HG02571 (cell line): ENCODE measurements around the gene TNS3.

Experiments
- ATAC-seq: cut with Tn5 transposase; IDR thresholded peaks from one replicate; pipeline ENCODE4 v1.9.1; 2021; ENCODE audit warnings: mild to moderate bottlenecking, moderate library complexity; ENCODE audit not compliant: unreplicated experiment

TNS3 gene

DNA sequence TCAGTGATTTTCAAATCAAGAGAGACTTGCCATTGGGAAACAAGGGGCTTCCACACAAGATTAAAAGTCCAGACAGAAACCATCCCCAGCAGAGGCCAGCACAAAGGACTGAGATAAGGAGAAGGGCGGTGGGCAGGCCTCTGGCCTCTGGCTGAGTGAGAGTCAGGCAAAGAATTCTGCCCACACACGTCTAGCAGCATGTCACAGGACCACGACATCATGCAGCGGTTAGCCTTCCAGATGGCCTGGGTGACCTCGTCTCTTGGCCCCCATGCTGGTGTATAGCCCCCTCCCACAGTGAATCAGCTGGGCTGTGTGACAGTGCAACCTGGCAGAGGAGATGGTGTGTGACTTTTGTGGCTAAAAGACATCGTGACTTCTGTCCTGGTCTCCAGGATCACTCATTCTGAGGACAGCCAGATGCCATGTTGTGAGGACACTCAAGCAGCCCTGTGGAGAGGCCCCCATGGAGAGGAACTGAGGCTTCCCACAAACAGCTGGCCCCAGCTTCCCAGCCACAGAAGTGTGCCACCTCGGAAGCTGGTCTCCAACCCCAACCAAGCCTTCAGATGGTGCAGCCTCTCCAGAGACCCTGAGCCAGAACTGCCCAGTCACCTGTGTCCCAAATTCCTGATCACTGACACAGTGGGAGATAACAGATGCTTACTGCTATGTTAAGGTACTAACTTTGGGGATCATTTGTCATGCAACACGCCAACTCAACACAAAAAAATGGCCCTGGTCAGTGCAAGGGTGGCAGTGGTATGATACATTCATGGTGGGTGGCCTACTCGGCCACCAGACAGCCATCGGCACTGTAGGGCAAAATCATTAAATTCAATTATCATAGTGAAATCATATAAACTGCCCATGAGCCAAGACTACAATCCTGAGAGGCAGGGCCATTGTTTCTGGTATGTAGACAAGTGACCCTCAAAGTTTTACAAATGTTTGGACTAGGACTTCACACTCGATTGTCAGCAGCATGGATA lies 73.2 kb downstream of the TNS3 start:
- ATAC-seq: no peak

DNA sequence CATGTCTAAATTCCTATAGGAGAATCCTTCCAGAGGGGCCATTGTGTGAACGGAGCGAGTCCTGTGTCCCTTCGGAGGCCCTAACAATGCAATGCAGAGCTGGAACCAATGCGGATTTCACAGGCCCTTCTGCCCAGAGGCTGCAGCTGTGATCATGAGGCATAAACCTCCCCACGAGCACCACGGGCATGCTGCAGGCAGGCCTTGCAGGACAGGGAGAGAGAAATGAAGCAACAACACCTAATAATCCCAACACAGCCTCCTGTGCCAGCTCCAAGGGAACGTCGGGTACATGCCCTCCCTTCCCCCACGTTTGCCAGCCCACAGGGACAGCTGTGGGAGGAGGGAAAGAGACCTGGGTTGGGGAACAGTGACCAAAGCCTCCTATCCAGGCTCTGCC lies 74.4 kb downstream of the TNS3 start:
- ATAC-seq: no peak

DNA sequence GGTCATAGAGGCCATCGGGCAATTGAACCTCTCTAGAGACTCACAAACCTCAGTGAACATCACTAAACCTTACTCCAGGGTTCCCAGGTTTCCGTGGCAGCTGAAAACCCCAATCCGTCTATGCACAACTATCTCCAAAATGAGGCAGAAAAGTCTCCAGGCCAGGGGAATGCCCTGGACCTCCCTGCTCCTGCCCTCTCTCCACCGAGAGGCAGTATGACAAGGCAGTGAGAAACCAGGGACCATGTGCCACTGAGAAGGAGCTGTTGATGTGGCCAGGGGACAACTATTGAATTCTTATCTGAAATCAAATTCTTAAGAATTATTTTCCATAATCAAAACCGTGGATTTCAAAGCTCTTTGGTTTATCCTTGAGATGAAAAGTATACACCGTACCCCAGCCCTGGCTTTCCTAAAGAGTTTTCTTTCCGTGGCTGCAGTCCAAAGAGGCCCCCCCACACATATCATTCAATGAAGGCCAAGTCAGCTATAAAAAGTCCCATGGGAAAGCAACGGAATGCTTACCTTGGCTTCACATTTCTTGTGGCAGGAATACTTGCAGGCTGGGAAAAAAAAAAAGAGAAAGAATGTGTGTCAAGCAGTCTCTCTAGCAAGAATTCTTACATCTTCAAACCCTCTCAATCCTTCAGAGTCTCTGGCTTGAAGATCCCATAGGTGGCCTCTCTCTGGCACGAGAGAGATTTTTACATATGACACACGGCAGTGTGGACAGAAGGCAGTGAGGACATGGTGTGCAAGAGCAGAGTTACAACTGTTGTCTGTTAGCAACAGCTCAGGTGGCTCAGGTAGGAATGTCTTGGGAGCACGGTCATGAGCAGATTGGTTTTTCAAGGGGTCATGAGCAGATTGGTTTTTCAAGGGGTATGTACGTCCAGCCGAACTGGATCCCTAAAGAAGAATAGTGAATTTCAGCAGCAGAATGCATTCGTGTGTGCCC lies 75.2 kb downstream of the TNS3 start:
- no peak for ATAC-seq

DNA sequence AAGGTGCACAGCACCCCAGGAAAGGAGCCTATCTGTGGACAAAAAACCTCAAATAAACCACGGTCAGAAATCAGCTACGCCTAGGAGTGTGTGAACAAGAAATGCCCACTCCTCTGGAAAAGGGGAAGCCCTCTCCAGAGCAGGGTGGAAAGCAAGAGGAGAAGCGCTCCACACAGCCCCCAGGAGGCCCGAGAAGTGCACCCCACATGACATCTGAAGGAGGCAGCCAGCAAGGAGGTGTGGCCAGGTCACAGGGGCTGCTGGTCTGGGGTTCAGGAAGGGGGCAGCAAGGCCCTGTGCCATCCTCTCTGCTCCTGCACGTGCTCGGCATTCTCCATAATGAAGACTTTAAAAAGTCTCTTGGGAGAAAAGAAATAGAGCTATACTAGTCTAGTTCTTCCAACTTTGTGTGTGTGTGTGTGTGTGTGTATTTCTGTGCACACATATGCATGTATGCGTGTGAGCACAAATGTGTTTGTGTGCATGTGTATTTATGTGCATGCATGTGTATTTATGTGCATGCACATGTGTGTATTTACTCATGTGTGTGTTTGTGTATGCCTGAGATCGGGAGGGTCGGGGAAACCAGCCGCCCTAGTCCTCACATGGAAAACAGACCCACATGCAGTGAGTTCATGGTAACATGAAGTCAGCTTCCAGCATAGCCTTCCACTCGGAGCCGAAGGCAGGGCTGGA lies 76.5 kb downstream of the TNS3 start:
- ATAC-seq: no peak

DNA sequence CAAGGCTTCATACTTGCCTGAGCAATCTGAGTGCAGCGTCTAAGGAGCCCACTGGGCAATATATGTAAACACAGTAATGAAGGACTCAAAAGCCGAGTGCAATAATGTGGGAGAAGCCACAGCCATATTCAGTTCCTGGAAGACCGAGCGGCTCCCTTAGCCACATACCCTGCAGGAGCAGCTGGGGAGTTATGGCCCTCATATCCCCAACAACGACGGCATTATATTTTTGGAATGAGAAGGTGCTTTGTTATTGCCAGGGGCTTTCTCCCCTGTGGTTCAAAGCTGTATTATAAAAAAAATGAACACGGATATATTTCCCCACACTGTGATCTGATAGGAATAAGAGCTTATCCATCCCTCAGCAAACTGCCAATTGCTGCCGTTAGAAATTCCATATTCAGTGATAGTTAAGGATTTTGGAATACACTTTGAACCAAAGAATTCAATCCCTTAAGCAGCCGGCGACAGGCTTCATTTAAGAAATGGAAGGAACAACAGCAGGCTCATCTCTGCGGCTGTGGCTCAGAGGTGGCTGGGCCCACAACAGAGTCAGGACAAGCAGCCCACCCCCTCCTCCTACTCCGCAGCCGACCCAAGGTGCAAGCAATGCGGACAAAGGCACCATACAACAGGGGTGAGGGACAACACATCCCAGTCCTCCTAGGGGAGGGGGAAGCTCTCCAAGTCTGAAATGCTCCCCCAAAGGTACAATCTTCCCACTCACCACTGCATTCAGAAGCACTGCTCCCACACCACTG lies 77.2 kb downstream of the TNS3 start:
- ATAC-seq: no peak

DNA sequence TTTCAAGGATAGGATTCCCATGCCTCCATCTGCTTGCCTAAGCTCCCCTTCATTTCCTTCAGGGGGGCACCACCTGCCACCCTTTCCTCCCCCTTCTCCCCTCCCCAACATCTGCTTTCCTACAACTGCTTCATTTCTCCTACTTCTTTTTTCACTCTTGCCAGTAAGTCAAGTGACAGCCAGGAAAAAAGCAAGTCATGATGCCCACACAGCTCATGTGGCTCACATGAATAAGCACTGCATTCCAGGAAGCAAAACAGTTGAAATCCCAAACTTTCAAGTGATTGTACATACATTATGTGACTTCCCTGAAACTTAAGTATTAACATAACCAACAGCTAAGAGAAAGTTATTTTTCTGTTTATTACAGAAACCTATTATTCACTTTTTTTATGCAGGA lies 78.6 kb downstream of the TNS3 start:
- ATAC-seq: no peak

DNA sequence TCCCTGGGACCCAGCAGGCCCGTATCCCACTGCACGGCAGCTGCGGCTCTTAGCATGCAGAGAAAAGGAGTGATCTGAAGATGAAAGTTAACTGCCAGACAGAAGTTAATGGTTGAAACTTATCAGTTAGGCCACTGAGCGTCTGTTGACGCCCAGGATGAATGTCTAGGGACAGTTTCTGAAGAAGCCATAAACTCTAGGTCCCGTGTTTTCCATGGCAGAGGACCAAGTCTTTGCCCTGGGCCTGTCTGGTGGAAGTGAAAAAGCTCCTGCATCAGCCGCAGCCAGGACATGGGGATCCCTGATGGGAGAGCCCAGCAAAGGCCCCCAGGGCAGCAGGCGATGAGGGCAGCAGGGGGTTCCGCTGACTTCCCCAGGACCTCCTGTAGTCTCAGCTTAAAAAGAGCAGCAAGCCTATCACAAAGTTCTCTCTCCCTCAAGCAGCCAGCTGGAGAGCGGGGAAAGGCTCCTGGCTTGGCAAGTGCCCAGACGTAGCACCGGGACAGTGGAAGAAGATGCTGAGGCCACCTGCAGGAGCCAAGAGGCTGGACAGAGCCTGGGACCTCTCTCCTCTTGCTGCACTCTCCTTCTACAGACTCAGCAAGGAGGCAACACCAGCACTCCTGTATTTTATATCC lies 79.6 kb downstream of the TNS3 start:
- no peak for ATAC-seq

DNA sequence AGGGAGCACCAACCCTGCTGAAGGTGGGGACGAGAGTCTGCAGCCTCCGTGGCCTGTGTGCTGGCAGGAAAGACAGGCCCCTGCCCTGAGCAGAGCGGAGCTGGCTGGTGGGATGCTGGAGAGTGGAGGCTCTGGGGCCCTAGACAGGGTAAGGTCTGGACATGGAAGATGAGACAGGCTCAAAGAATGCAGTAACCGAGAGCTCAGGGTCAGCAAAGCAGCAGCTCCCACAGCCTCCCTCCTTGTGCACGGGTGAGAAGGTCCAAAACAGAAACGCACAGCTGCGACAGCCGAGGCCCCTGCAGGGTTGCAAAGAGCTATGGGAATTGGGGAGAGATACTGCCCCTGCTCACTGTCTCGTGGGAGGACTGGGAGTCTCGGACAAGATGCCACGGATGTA lies 80.5 kb downstream of the TNS3 start:
- no peak for ATAC-seq

DNA sequence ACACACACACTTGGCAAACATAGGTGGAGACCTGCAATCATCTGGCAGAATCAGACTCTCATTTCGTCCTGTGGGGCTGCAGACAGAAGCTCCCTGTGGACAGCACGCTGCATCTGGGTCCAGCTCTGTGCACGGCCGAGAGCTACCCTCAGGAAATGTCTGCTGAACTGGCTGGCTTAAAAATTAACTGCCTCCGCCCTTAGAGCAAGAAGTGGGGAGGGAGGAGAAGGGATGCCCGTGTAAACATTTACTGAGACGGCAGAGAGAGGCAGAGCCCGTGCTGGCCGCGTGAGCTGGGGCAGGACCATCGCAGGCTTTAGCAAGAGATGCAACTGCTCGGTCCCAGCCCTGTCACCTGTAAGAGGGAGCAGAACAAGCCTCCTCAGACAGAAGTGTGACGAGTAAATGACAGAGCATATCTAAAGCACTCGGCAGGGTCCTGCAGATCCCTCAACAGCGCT lies 81.8 kb downstream of the TNS3 start:
- ATAC-seq: no peak

DNA sequence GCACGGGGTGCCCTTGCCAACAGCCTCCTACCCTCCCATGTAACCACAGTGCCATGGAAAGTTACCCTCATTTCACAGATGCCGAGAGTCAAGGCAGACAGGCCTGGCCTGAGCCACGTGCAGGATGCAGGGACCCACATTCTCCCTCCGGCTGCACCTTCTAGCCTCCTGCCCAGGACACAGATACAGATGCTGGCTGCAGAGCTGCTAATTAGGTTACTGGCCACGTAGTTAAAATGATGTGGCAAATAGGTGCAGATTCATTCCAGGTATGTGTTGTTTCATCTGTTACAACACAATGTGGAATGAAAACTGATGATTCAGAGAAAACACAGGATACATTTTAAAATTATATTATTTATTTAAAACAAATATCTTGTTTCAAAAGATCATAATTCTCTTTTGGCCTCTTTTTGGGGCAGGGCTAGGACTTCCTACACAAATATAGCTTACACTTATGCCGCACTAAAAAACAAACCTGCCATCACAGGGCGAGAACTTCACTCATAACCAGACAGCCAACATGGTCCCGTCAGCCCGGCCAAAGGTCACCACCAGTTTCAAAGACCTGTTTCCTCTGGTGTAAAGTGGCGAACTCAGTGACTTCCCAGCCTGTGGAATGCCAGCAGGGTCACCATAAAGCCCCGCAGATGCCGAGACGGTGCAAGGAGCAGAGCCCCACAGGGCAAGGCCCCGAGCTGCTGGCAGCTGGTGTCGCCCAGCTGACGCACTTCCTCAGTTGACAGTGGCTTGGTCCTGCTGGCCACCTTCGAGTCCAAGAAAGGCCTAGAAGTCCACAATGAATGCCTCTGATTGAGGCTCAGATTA lies 83.5 kb downstream of the TNS3 start:
- no peak for ATAC-seq

DNA sequence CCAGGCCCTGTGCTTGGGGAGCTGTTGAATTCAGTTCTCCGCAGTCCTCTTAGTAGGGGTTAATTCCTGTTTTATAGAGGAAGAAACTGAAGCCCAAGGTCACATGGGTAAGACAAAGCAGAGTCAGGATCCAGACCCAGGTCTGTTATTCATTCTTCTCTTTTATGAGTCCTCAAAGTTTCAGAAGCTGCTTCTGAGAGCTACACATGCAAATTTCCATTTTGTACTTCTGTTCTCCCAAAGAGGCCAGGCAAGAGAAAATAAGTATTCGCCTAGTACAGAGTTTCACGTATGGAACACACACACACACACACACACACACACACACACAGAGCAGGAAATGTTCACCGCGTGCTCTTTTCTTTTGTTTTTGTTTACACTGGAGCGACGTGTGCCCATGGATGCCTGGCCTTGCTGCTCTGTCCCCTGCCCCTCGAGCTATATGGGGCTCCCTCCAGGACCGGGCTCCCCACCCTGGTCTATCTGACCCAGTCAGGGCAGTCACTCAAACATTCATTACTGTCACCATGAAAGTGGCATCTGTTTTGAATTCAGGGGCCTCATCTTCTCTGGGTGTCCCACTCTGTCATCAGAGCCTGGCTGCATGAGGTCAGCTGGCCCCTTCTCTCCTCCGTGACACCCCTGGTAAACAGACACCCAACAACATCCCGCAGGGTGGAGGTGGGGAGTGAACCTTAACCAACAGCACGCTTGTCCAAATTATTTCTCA lies 84.4 kb downstream of the TNS3 start:
- peak; percentile 83 for ATAC-seq

DNA sequence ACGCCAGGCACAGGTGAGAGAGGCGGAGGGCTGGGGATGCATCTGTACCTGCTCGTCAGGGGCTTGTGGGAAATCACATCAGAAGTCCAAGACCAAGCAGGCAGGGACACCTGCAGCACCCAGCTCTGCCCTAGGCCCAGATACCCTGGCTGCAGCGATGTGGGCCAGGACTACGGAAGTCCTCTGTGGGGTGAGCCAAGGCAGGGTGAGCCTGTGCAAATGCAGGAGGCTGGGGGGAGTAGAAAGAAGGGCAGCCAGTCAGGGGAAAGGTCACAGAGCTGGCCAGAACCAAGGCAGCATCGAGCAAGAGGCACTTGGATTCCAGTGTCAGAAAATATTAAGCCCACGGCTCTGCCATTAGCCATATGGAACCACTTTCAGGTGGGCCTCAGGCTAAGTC lies 85.2 kb downstream of the TNS3 start:
- ATAC-seq: no peak

DNA sequence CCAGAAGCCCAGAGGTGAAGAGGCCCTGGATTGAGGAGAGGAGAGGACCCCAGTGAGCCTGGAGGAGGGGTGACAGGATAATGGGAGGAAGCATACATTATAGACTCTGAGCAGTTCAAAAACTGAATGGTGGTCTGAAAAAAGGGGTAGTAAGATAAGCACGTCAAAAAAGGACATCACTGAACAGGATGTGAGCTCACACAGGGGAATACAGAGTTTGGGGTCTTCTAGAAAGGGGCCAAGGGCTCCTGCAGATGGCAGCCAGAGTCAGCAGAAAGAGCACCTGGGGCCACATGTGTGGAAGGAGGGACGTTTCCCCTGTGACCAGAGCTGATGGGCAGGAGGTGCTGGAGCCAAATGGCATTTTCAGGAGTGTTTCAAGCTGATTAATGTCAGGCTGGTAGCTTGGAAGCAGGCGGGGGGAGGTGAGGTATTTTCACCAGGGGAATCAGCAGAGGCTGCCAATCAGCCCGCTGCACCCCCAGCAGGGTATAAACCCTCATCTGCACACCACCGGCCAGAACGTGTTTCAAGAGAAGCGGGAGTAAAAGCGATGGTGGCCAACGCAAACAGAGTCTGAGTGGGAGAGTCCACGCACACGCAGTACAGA lies 85.8 kb downstream of the TNS3 start:
- ATAC-seq: no peak

DNA sequence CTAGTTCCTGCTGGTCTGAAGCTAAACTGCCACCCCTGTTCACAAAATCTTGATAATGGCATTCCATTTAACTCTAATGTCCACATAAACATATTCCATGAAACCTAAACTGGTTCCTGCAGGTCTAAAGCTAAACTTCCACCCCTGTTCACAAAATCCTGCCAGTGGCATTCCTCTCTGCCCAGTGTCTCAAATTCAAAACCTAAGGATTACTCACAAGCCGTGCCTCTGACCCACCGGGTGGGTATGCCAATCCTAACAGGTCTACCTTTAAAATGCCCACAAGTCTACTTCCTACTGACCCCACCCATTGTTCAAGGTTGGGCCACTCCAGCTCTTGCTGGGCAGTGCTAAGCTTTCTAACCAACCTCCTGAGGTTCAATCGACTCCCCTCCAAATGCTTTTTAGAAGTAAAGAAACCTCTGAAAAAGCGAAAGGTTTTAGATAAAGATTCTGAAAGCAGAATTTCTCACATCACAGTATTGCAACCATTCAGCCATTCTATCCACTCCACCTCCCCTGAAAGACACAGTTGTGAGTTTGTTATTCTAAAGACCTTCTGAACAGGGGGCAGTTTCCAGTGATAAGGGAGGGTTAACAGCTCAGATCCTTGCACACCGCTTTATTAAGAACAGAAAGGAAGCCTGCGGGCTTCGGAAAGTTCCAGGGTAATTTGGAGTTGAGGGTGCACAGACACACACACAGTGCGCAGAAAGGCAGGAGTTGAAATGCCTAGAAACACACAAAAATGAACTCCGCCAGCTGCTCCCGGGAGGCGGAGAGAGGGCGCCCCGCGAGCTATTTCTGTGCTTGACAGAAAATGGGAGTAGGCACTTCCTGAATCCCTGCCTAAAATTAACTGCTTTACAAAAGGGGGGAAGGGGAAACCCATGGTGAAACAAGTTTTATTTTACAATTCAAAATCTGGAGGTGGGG lies 87.7 kb downstream of the TNS3 start:
- ATAC-seq: no peak

DNA sequence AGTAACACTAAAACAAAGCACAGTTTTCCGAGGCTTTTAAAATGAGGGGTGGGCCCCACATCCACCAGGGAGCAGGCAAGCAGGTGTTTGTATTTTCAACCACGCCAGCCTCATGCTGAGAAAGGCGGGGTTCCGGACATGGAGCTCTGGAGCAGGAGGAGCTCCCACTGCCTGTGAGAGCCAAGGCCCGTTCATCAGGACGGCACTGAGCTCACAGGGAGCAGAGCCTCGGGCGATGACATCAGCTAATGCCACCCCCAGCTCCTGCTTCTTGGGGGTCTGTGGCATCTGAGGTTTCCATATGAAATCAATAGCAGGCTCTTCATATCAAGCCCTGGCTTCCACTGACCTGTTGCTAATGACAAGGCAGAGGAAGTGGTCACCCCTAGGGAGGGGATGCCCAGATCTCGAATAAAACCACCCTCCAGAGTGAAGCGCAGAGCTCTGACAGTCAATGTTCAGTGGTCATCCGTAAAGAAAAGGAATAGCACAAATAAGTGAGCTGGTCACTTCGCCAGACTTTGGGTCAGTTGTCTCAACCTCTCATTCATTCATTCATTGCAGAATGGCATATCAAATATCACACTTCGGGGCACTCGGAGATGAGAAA lies 89.1 kb downstream of the TNS3 start:
- ATAC-seq: no peak
